Adrenal gland (tissue), 5 donors: ENCODE results near the gene TMEM132D.

Experiments used
- CTCF ChIP-seq, 6 experiments: fragments of 450-650 bp in 4 of 6; fragments of 200-600 bp in 2 of 6; sonication (generic) in 1 of 6; IDR thresholded peaks; 1 replicate in 5 of 6; 2 replicates in 1 of 6; pipeline versions ENCODE4 v1.5.1 to v1.8.0; 2016 to 2021; ENCODE audit warnings: antibody characterized with exemption in 6 of 6, mild to moderate bottlenecking in 2 of 6, moderate library complexity in 1 of 6
- POLR2A ChIP-seq, 2 donors: fragments of 450-650 bp; IDR thresholded peaks; one replicate each; pipeline ENCODE4 v1.6.1; 2017; ENCODE audit warnings: antibody characterized with exemption in 2 of 2, mild to moderate bottlenecking in 2 of 2, moderate library complexity in 1 of 2
- donor health status: DM: no; HTN: no; CAD: no.

DNA sequence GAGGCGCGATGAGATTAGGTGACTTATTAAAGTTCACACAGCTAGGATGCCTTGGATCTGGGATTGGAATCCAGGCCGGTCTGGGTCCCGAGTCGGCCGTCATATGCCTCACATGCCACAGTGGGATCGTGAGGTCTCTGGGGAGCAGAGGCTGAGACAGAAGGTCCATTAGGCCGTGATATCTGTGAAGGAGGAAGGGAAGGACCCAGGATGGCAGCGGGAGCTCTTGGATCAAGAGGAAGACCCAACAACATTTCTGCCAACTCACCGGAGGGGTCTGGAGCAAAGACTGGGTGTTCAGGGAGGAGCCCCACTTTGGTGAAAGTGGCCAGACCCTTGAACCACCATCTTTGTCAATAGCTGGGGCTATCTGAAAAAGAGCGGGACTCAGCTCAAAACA is 807.6 kb downstream of the TMEM132D start:
- no peak for TF ChIP-seq CTCF (IDR thresholded peaks at IDR 0.05)
- TF ChIP-seq POLR2A (IDR thresholded peaks at IDR 0.05) = no peak
